ENCODE measurements around the gene TTC31.

- TF ChIP-seq CTCF (IDR thresholded peaks at IDR 0.05) (no peak), POLR2A (IDR thresholded peaks at IDR 0.05) (no peak), EP300 (IDR thresholded peaks at IDR 0.05) (no peak), POLR2AphosphoS5 (IDR thresholded peaks at IDR 0.05) (no peak)
These were observed 10.7 kb downstream of the TTC31 start for GRCh38 chr2:74493546-74493945.
